Mesenchymal stem cell (in vitro differentiated cells and primary cell): ENCODE results near the gene TRPM4.
"Not testable (repeated sequence)": the region's sequence is repeated elsewhere in the genome, so short reads cannot be mapped to it uniquely, and the experiment has no call there.

Source experiments
- DNase-seq: peaks from one replicate; pipeline ENCODE4 v3.0.0-alpha.2; 2013
- H2AFZ ChIP-seq: one replicate; pipeline ENCODE4 v1.6.1; 2013; ENCODE audit warnings: low read depth, mild to moderate bottlenecking, control low read depth, inconsistent platforms, low read length, moderate library complexity
- H2AK5ac ChIP-seq: 2 replicates; pipeline ENCODE4 v1.6.1; 2013; ENCODE audit warnings: low read length, moderate library complexity, mild to moderate bottlenecking, inconsistent platforms; ENCODE audit not compliant: severe bottlenecking
- H2BK120ac ChIP-seq: one replicate; pipeline ENCODE4 v1.6.1; 2013; ENCODE audit warnings: low read depth, mild to moderate bottlenecking, inconsistent platforms, low read length, moderate library complexity
- H2BK12ac ChIP-seq, 2 experiments: one replicate each; pipeline ENCODE4 v1.6.1; 2013; ENCODE audit warnings: inconsistent platforms in 2 of 2, low read length in 2 of 2, mild to moderate bottlenecking in 2 of 2, moderate library complexity in 2 of 2, control low read depth in 1 of 2
- H2BK15ac ChIP-seq: one replicate; pipeline ENCODE4 v1.6.1; 2013; ENCODE audit warnings: mild to moderate bottlenecking, low read depth, inconsistent platforms; ENCODE audit not compliant: poor library complexity, severe bottlenecking
- H2BK5ac ChIP-seq: 2 replicates; pipeline ENCODE4 v1.6.1; 2013; ENCODE audit warnings: low read depth, mild to moderate bottlenecking, low read length, control low read depth, inconsistent platforms; ENCODE audit not compliant: poor library complexity, severe bottlenecking
- H3K14ac ChIP-seq, 2 experiments: one replicate each; pipeline ENCODE4 v1.6.1; 2013; ENCODE audit warnings: inconsistent platforms in 2 of 2, low read length in 2 of 2, control low read depth in 1 of 2, mild to moderate bottlenecking in 1 of 2, moderate library complexity in 1 of 2
- H3K18ac ChIP-seq, 2 experiments: one replicate each; pipeline ENCODE4 v1.6.1; 2013; ENCODE audit warnings: inconsistent platforms in 2 of 2, low read length in 2 of 2, control low read depth in 1 of 2, low read depth in 1 of 2, mild to moderate bottlenecking in 1 of 2
- H3K23ac ChIP-seq, 2 experiments: one replicate each; pipeline ENCODE4 v1.6.1; 2013; ENCODE audit warnings: inconsistent platforms in 2 of 2, low read length in 2 of 2, mild to moderate bottlenecking in 2 of 2, moderate library complexity in 2 of 2, control low read depth in 1 of 2
- H3K27ac ChIP-seq: 2 replicates; pipeline ENCODE4 v1.5.1; 2013; ENCODE audit warnings: mild to moderate bottlenecking, moderate library complexity, low read length, control low read depth, inconsistent platforms; ENCODE audit not compliant: poor library complexity, severe bottlenecking
- H3K27me3 ChIP-seq, 2 experiments: 2 replicates each; pipeline versions ENCODE4 v1.6.1 to v1.7.0; 2013; ENCODE audit warnings: low read length in 2 of 2, mild to moderate bottlenecking in 2 of 2, moderate library complexity in 2 of 2, control low read depth in 1 of 2, inconsistent platforms in 1 of 2; ENCODE audit not compliant: control insufficient read depth in 1 of 2, insufficient read depth in 1 of 2
- H3K36me3 ChIP-seq, 2 experiments: 2 replicates each; pipeline versions ENCODE4 v1.6.1 to v1.7.0; 2013; ENCODE audit warnings: low read length in 2 of 2, control low read depth in 1 of 2, inconsistent platforms in 1 of 2, low read depth in 1 of 2, mild to moderate bottlenecking in 1 of 2; ENCODE audit not compliant: insufficient read depth in 2 of 2, control insufficient read depth in 1 of 2
- H3K4ac ChIP-seq, 2 experiments: one replicate each; pipeline ENCODE4 v1.6.1; 2013; ENCODE audit warnings: inconsistent platforms in 2 of 2, low read length in 2 of 2, mild to moderate bottlenecking in 2 of 2, moderate library complexity in 2 of 2, control low read depth in 1 of 2, low read depth in 1 of 2
- H3K4me1 ChIP-seq: 2 replicates; pipeline ENCODE4 v1.6.1; 2013; ENCODE audit warnings: low read depth, low read length, control low read depth; ENCODE audit not compliant: control insufficient read depth, insufficient read depth
- H3K4me2 ChIP-seq: 2 replicates; pipeline ENCODE4 v1.6.1; 2013; ENCODE audit warnings: low read length, mild to moderate bottlenecking, inconsistent platforms; ENCODE audit not compliant: poor library complexity, severe bottlenecking
- H3K4me3 ChIP-seq, 2 experiments: 2 replicates each; pipeline versions ENCODE4 v1.5.1 to v1.7.0; 2013; ENCODE audit warnings: low read length in 2 of 2, mild to moderate bottlenecking in 2 of 2, control low read depth in 1 of 2, low read depth in 1 of 2; ENCODE audit not compliant: insufficient read depth in 1 of 2
- H3K79me1 ChIP-seq: replicated peaks from 2 replicates; pipeline ENCODE4 v1.6.1; 2013; ENCODE audit warnings: mild to moderate bottlenecking, control low read depth, low read length, inconsistent platforms; ENCODE audit not compliant: poor library complexity, severe bottlenecking
- H3K9ac ChIP-seq: 2 replicates; pipeline ENCODE4 v1.7.0; 2013; ENCODE audit warnings: mild to moderate bottlenecking, low read length, moderate library complexity
- H3K9me3 ChIP-seq: 2 replicates; pipeline ENCODE4 v1.7.0; 2013; ENCODE audit warnings: mild to moderate bottlenecking, low read length; ENCODE audit not compliant: control insufficient read depth
- H4K8ac ChIP-seq: one replicate; pipeline ENCODE4 v1.6.1; 2013; ENCODE audit warnings: inconsistent platforms, mild to moderate bottlenecking, low read length, moderate library complexity
- H4K91ac ChIP-seq: one replicate; pipeline ENCODE4 v1.6.1; 2013; ENCODE audit warnings: mild to moderate bottlenecking, low read length, inconsistent platforms
- WGBS: methylation state at CpG from one replicate; pipeline ENCODE4 v1.1.7; 2013; ENCODE audit warnings: mixed read lengths; 5-methylcytosine and 5-hydroxymethylcytosine counted together

TRPM4 gene

GRCh38 chr19:49146408-49146770 is 11.2 kb upstream of the TRPM4 start:
- H3K36me3 ChIP-seq, H2BK15ac ChIP-seq, H3K14ac ChIP-seq, H2AFZ ChIP-seq, H2BK12ac ChIP-seq, H3K9me3 ChIP-seq, H4K91ac ChIP-seq, H2BK120ac ChIP-seq, H3K18ac ChIP-seq, H2AK5ac ChIP-seq, H3K23ac ChIP-seq, H2BK5ac ChIP-seq, H3K4ac ChIP-seq, H3K27ac ChIP-seq, H3K9ac ChIP-seq, H4K8ac ChIP-seq, H3K79me1 ChIP-seq, DNase-seq: not testable (repeated sequence)
- Histone ChIP-seq H3K4me3 (peak overlapping the region in 1 of 2 experiments; percentile 75), H3K4me1 (peaks cover 35% of the 10 kb centered on the region), H3K27me3 (peaks cover 4 to 13% of the 10 kb centered on the region in 2 experiments), H3K4me2 (peak overlapping the region; percentile 4)
- 42% methylated on average over 7 of the region's 7 CpGs for WGBS

GRCh38 chr19:49148044-49148682 is 9.4 kb upstream of the TRPM4 start:
- H2BK5ac ChIP-seq = no peak overlapping the region
- peaks cover 4 to 14% of the 10 kb centered on the region in 2 experiments for H3K27me3 ChIP-seq
- no peaks in the 10 kb centered on the region for H3K9me3 ChIP-seq

GRCh38 chr19:49148784-49149651 is 8.6 kb upstream of the TRPM4 start:
- Histone ChIP-seq H3K9ac (peak overlapping the region; percentile 93), H3K27ac (peak overlapping the region; percentile 15), H3K14ac (no peak overlapping the region), H3K36me3 (no peaks in the 10 kb centered on the region), H3K27me3 (peaks cover 4 to 16% of the 10 kb centered on the region in 2 experiments), H2BK5ac (no peak overlapping the region), H2AK5ac (no peak overlapping the region), H2BK15ac (peak overlapping the region; percentile 73), H3K4ac (peak overlapping the region in 1 of 2 experiments; percentile 43), H2BK120ac (no peak overlapping the region), H3K4me1 (peaks cover 33% of the 10 kb centered on the region), H3K79me1 (no peaks in the 10 kb centered on the region), H3K23ac (peak overlapping the region in 1 of 2 experiments; percentile 73), H2BK12ac (peak overlapping the region; percentile 15 to 38), H3K4me2 (peak overlapping the region; percentile 75), H4K8ac (peak overlapping the region; percentile 24), H3K4me3 (peak overlapping the region; percentile 65 to 99), H4K91ac (no peak overlapping the region), H2AFZ (peak overlapping the region; percentile 92), H3K18ac (peak overlapping the region; percentile 37 to 94), H3K9me3 (no peaks in the 10 kb centered on the region)
- DNase-seq = peak; percentile 95
- WGBS = under 1% methylated on average over 45 of the region's 49 CpGs

More at GRCh38 chr19:49148044-49148682, 9.4 kb upstream of the TRPM4 start:
- Histone ChIP-seq H3K14ac (no peak overlapping the region), H3K4ac (no peak overlapping the region), H2BK120ac (no peak overlapping the region), H2BK15ac (no peak overlapping the region), H3K79me1 (no peaks in the 10 kb centered on the region), H3K27ac (no peak overlapping the region), H3K23ac (no peak overlapping the region), H3K18ac (no peak overlapping the region), H3K4me1 (peaks cover 33% of the 10 kb centered on the region), H4K8ac (no peak overlapping the region), H3K36me3 (no peaks in the 10 kb centered on the region), H2AFZ (no peak overlapping the region), H3K4me3 (no peak overlapping the region), H3K4me2 (no peak overlapping the region), H3K9ac (no peak overlapping the region), H2AK5ac (no peak overlapping the region), H4K91ac (no peak overlapping the region), H2BK12ac (no peak overlapping the region)
- DNase-seq = no peak
- WGBS = 84% methylated on average over 11 of the region's 11 CpGs

- peak overlapping the region; percentile 65 to 99 for H3K4me3 ChIP-seq
- H2AK5ac ChIP-seq = no peak overlapping the region
- H4K91ac ChIP-seq = peak overlapping the region; percentile 87
- H3K23ac ChIP-seq = peak overlapping the region in 1 of 2 experiments; percentile 66
- peak overlapping the region; percentile 73 for H2BK15ac ChIP-seq
- peak overlapping the region; percentile 75 for H3K4me2 ChIP-seq
- H2BK120ac ChIP-seq = peak overlapping the region; percentile 21
- H3K14ac ChIP-seq = peak overlapping the region in 1 of 2 experiments; percentile 37
- peak; percentile 93 for DNase-seq
- WGBS = 0% methylated on average over 17 of the region's 23 CpGs
- peak overlapping the region; percentile 82 to 94 for H3K18ac ChIP-seq
- peak overlapping the region; percentile 27 for H4K8ac ChIP-seq
- peak overlapping the region; percentile 49 to 75 for H2BK12ac ChIP-seq
- H3K4me1 ChIP-seq = peaks cover 33% of the 10 kb centered on the region
- H2BK5ac ChIP-seq = no peak overlapping the region
- H3K27me3 ChIP-seq = peaks cover 4 to 16% of the 10 kb centered on the region in 2 experiments
- peak overlapping the region; percentile 93 for H3K9ac ChIP-seq
- no peaks in the 10 kb centered on the region for H3K9me3 ChIP-seq
- peak overlapping the region; percentile 15 for H3K27ac ChIP-seq
- no peaks in the 10 kb centered on the region for H3K79me1 ChIP-seq
- peak overlapping the region; percentile 72 for H2AFZ ChIP-seq
- H3K4ac ChIP-seq = peak overlapping the region; percentile 43 to 88
- H3K36me3 ChIP-seq = no peaks in the 10 kb centered on the region
Observed at GRCh38 chr19:49149652-49150105, 7.9 kb upstream of the TRPM4 start.
